ENCODE measurements around the gene EEIG2.

DNA sequence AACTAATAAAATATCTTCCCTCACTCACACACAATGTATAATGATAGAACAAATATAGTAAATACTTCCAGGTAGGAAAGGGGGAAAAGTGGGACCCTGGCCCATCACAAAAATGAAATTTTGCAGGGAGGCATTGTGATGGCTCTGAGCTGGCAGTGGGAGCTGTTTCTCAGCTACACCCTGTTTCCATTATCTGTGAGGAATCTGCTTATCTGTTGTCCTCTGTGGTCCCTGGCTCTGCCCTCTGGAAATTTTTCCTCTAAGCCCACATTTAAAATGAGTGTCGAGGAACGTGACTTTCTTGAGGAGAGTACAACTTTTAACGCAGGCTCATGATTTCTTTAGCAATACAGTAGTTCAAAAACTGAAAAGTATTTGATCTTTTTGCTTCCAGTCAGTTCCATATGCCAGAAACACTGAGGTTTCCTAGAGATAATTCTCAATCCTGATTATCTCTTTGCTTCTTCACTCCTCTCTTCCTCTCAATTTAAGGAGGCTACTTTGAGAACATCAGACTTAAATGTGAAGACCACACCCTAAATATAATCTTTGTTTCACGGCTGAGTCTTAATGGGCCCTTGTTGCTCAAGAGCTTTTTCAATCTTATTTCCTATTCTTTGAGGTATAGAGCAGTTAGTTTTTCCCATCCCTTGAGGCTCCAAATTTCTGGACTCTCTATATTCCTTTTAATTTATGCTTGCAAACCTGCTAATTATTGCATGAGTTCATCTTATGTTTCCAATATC is 5.0 kb upstream of the EEIG2 start:
- TF ChIP-seq PHF8 (IDR thresholded peaks at IDR 0.05; ENCODE audit: borderline replicate concordance, low read depth) (no peak), KDM5A (IDR thresholded peaks at IDR 0.05) (no peak), CHD2 (IDR thresholded peaks at IDR 0.05; ENCODE audit: low read length, partially characterized antibody) (no peak), CTCF (IDR thresholded peaks at IDR 0.05) (no peak), CHD4 (IDR thresholded peaks at IDR 0.05; ENCODE audit: borderline replicate concordance) (no peak), ELK1 (IDR thresholded peaks at IDR 0.05; ENCODE audit: low read depth, low read length) (no peak), CBX2 (IDR thresholded peaks at IDR 0.05; ENCODE audit: borderline replicate concordance, low read depth) (no peak), POLR2A (IDR thresholded peaks at IDR 0.05; ENCODE audit: low read length) (no peak), SREBF2 (IDR thresholded peaks at IDR 0.05) (no peak), REST (IDR thresholded peaks at IDR 0.05) (no peak), MAFK (IDR thresholded peaks at IDR 0.05; ENCODE audit: partially characterized antibody) (no peak)
- TF ChIP-seq, protein P1, sequence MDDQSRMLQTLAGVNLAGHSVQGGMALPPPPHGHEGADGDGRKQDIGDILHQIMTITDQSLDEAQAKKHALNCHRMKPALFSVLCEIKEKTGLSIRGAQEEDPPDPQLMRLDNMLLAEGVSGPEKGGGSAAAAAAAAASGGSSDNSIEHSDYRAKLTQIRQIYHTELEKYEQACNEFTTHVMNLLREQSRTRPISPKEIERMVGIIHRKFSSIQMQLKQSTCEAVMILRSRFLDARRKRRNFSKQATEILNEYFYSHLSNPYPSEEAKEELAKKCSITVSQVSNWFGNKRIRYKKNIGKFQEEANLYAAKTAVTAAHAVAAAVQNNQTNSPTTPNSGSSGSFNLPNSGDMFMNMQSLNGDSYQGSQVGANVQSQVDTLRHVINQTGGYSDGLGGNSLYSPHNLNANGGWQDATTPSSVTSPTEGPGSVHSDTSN (IDR thresholded peaks at IDR 0.05), result no peak
- TF ChIP-seq, protein P2, sequence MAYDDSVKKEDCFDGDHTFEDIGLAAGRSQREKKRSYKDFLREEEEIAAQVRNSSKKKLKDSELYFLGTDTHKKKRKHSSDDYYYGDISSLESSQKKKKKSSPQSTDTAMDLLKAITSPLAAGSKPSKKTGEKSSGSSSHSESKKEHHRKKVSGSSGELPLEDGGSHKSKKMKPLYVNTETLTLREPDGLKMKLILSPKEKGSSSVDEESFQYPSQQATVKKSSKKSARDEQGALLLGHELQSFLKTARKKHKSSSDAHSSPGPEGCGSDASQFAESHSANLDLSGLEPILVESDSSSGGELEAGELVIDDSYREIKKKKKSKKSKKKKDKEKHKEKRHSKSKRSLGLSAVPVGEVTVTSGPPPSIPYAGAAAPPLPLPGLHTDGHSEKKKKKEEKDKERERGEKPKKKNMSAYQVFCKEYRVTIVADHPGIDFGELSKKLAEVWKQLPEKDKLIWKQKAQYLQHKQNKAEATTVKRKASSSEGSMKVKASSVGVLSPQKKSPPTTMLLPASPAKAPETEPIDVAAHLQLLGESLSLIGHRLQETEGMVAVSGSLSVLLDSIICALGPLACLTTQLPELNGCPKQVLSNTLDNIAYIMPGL (CRISPR knock-in tag; IDR thresholded peaks at IDR 0.05; ENCODE audit: borderline replicate concordance), result no peak
- TF ChIP-seq, protein P3, sequence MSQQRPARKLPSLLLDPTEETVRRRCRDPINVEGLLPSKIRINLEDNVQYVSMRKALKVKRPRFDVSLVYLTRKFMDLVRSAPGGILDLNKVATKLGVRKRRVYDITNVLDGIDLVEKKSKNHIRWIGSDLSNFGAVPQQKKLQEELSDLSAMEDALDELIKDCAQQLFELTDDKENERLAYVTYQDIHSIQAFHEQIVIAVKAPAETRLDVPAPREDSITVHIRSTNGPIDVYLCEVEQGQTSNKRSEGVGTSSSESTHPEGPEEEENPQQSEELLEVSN (IDR thresholded peaks at IDR 0.05; ENCODE audit: borderline replicate concordance, low read depth), result no peak
